K562 (cell line): Measurements from ENCODE around the gene P4HB. TPM values are rescaled to one million over a fixed set of nuclear protein-coding genes. Genes with fewer than 3 reads are reported as not detected.

Experiments
- ARID4B ChIP-seq: sonication (generic); formaldehyde crosslinking; IDR thresholded peaks from 2 replicates; pipeline ENCODE4 v1.8.0; 2022; ENCODE audit warnings: mild to moderate bottlenecking, missing genetic modification reagents
- HIVEP1 ChIP-seq: fragments of 250-450 bp; sonication (Bioruptor Pico); IDR thresholded peaks from 2 replicates; pipeline ENCODE4 v1.4.0; 2020; ENCODE audit warnings: mild to moderate bottlenecking
- PCBP2 ChIP-seq: fragments of 200-400 bp; formaldehyde crosslinking; IDR thresholded peaks from 2 replicates; pipeline ENCODE4 v1.6.1; 2018; ENCODE audit warnings: low read length, low read depth, mild to moderate bottlenecking, moderate library complexity; ENCODE audit not compliant: poor library complexity, severe bottlenecking
- PHTF2 ChIP-seq: fragments of 250-450 bp; sonication (Bioruptor Pico); IDR thresholded peaks from 2 replicates; pipeline ENCODE4 v1.5.0; 2021; ENCODE audit warnings: mild to moderate bottlenecking
- STAT6 ChIP-seq: sonication (generic); formaldehyde crosslinking; IDR thresholded peaks from 2 replicates; pipeline ENCODE4 v1.8.1; 2023; ENCODE audit warnings: mild to moderate bottlenecking, missing genetic modification reagents
- TGIF2 ChIP-seq: sonication (generic); formaldehyde crosslinking; IDR thresholded peaks from 2 replicates; pipeline ENCODE4 v1.8.1; 2022; ENCODE audit warnings: mild to moderate bottlenecking, missing genetic modification reagents, moderate library complexity
- ZBTB40 ChIP-seq, 2 experiments: fragments of 450-650 bp in 1 of 2; sonication (generic) in 1 of 2; formaldehyde crosslinking in 1 of 2; IDR thresholded peaks; 2 replicates each; pipeline versions ENCODE4 v1.7.1 to v1.9.0; 2016 to 2022; ENCODE audit warnings: inconsistent platforms in 1 of 2, mild to moderate bottlenecking in 1 of 2, missing genetic modification reagents in 1 of 2
- ZFPM2 ChIP-seq: fragments of 250-450 bp; sonication (Bioruptor Pico); IDR thresholded peaks from 2 replicates; pipeline ENCODE4 v1.5.1; 2022; ENCODE audit warnings: mild to moderate bottlenecking
- polyA plus RNA-seq, 8 experiments: library from polyadenylated mRNA; depleted of rRNA in 4 of 8; stranded (reverse) in 5 of 8; unstranded in 3 of 8; fragments of >200 nt; fragmentation: Nextera tagmentation in 2 of 8; fragmentation: Illumina TruSeq in 1 of 8; extraction: Ambion mirVana in 2 of 8; extraction: Trizol in 1 of 8; gene quantifications; 2 replicates each; pipeline versions ENCODE4 v1.2.1 to v1.2.3, GENCODE V29; 2011 to 2014; ENCODE audit warnings: inconsistent platforms in 1 of 8, missing spikeins in 1 of 8
- total RNA-seq, 7 experiments: library from RNA; depleted of rRNA in 6 of 7; stranded (reverse); fragments of >200 nt in 6 of 7; fragmentation: Illumina TruSeq in 2 of 7; extraction: Trizol in 2 of 7; gene quantifications; 2 replicates each; pipeline versions ENCODE4 v1.2.1 to v1.2.3, GENCODE V29; 2011 to 2021; ENCODE audit warnings: low replicate concordance in 1 of 7

Gene P4HB
- total and polyA plus RNA-seq, 9 of the 15 experiments (the other 6 are each of a cell fraction or from before 2014, with no cell fraction given), result 4.4 to 645 (median 325) TPM

- TF ChIP-seq ZFPM2 (CRISPR knock-in tag), result 0 out of 2 replicates have a peak, but pooled peaks have one; percentile 11
- TF ChIP-seq PHTF2 (CRISPR knock-in tag), result no peak
- peak; percentile 23; the same call in 1 of the 2 replicates for TF ChIP-seq STAT6 (CRISPR knock-in tag)
- no peak for TF ChIP-seq TGIF2 (CRISPR knock-in tag)
- TF ChIP-seq ZBTB40 (IDR thresholded peaks at IDR 0.05), result peak; percentile 99
- no peak for TF ChIP-seq ZBTB40 (CRISPR knock-in tag; IDR thresholded peaks at IDR 0.05)
- no peak; the same call in 1 of the 2 replicates for TF ChIP-seq ARID4B (CRISPR knock-in tag)
- no peak for TF ChIP-seq PCBP2
- TF ChIP-seq HIVEP1 (CRISPR knock-in tag), result peak; percentile 96
These were observed 627 bp upstream of the P4HB start (continued) for GRCh38 chr17:81860756-81861568.
